GM19023 (cell line): Measurements from ENCODE around the gene ABCB6.
"Not testable (repeated sequence)": the region's sequence is repeated elsewhere in the genome, so short reads cannot be mapped to it uniquely, and the experiment has no call there.

ENCODE experiments used
- ATAC-seq: cut with Tn5 transposase; IDR thresholded peaks from one replicate; pipeline ENCODE4 v1.9.1; 2021; ENCODE audit warnings: mild to moderate bottlenecking, moderate library complexity; ENCODE audit not compliant: unreplicated experiment

The ABCB6 gene

DNA sequence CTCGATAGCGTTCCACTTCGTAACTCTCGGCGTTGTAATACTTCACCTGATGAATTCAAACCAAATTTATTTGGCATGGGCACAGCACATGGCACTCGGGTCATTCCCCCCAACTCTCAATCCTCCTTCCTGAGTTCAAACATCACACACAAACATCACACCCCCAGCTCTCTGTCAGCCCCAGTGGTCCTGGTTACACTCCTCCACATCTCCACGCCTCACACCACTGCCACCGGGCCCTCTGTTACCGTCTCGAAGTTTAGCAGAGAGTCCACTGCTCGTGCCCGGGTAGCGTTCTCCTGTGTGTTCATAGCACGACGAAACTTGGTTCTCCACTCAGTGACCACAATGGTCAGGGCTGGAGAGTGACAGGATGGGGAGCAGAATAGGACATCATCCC, 4.6 kb downstream of the ABCB6 start:
- no peak for ATAC-seq

DNA sequence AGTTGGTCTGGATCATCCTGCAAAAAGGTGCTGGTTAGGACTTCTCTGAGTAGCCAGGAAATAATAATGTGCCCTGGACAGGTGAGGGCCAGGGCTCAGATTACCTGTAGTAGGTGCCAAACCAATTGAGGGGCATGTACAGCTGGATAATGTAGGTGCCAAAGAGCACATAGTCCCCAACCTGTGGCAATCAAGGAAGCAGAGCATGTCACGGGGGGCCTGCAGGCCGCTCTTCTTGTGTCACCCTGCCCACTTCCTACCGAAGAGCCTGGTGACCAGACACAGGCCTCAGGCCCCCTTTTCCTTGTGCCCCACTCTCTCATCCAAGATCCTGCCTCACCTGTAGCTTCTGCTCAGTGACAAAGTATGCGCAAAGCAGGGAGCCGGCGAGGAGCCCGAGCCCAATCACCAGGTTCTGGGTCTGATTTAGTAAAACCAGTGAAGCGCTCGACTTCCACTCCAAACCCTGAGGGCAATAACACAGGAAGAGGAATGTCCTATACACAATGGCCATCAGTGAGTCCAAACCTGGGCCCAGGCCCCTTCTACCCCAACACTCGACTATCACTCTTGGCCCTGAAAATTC, 5.2 kb downstream of the ABCB6 start:
- no peak for ATAC-seq

DNA sequence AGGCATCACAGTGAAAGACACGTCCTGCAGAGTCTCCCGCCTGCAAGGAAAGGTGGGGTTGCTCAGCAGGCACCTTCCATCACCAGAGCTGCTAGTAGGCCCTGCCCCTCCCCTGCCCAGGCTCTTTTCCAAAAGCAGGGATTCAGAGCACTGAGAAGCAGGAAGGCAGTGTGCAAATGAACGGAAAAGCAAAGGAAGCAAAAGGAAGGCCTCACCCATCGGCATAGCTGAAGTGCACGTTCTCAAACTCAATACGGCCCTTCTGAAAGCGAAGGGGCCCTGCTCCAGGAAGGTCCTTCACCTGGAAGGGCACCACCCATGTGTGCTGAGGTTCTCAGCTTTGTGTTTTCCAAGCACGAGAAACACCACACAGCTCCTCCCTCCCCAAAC, 5.7 kb downstream of the ABCB6 start:
- no peak for ATAC-seq

DNA sequence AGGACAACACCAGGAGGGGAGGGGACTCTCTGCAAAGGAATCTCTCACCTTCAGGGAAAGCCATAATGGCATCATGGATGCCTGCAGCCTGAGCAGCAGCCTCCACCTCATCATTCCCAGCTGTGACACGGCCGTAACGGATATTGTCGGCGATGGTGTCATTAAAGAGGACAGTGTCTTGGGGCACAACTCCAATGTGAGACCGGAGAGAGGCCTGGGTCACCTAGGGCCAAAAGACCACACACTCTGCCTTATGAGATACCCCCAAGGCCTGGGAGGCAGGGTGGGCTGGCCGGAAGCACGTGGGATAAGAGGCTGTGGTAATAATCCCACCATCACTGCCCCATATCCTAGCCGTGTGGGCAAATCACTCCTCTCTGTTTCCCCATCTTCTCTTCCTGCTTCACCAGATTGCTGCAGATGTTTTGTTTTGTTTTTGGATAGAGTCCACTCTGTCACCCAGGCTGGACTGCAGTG, 7.8 kb downstream of the ABCB6 start:
- ATAC-seq = no peak

DNA sequence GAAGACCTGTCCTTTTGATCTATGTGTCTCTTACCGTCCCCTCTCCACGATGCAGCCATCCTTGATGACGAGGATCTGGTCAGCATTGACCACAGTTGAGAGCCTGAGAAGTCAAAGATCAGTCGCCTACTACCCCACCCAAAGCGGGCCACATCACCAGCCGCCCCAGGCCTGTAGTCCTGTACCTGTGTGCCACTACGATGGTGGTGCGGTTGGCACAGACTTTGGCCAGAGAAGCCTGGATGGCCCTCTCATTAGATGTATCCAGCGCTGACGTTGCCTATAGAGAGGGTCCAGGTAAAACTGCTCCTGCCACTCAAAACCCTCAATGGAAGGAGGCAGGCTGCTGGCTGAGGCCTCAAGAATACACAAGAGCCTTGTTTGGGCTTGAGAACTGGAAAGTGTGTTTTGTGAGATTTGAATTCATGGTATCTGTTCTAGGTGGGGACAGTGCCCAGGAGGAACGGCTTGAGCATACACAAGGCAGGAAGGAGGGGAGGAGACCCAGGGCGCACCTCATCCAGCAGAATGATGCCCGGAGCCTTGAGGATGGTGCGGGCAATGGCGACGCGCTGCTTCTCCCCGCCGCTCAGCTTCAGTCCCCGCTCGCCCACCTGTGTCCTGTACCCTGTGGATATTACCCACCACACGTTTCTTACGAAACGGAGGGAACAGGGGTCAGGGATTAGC, 8.4 kb downstream of the ABCB6 start:
- no peak for ATAC-seq

DNA sequence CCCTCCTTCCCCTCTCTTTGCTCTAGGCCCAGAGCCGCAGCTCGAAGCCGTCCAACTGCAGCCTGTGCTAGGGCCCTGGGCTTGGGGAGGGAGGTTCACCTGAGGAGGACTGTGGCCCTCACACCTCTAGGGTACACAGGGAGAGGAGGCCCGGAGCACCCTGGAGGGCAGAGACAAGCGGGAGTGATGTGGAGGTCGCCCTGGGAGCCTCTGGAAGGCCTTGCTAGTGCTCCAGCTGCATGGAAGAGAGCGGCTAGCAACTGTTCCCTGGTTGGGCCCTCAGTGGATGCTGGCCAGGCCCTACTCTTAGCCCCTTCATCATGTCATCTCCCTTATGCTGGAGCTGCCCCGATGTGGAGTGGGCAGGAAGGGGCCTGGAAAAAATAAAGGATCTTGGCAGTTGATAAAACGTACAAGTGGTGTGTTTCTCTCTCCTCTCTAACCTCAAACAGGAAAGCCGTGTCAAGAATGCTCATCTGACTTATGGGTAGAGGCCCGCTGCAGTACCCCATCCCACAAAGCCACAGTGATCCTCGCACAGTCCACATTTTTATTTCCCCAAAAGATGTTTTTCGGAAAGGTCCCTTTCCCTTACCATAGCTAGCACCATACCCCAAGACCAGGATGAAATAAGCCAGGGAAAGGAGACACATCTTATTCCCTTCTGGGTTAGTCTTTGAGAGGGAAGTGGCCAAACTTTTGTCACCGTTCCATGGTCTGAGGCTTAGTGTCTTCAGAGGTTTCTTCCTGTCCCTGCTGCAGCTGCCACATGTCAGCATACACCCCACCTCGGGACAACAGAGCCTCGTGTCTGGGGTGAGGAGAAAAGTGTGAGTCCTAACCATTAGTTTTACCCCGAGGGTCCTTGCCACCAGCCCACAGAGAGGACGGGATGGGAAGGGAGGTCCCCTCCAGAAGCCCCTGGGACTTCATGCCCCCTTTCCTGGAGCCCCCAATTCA, 9.2 kb downstream of the ABCB6 start:
- no peak for ATAC-seq

DNA sequence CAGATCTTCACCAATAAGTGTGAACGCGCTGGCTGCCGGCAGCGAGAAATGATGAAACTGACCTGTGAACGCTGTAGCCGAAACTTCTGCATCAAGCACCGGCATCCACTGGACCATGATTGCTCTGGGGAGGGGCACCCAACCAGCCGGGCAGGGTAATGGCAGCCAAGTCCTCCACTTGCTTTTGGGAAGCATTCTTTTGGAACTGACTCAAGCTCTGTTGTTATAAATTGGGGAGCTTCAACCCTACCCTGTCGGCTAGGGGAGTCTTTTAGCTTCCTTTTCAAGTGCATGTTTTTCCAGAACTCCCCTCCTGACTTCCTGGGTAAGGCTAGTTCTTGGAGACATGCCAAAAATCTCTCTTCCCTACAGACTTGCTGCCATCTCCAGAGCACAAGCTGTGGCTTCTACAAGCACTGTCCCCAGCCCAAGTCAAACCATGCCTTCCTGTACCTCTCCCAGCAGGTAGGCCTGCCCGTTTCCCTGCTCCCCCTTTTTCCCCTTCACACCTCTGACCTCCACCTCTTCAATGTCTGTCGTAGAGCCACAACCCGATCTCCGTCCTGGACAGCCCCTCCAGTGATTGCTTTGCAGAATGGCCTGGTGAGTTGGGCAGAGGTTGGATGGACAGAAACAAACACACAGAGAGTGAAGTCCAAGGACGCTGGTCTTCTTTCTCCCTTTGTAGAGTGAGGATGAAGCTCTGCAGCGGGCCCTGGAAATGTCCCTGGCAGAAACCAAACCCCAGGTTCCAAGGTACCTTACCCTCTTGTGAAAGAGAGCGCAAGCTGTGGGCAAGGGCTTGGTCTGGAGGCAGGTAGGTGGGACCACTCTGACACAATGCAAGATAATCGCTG, 10.6 kb downstream of the ABCB6 start:
- no peak for ATAC-seq

DNA sequence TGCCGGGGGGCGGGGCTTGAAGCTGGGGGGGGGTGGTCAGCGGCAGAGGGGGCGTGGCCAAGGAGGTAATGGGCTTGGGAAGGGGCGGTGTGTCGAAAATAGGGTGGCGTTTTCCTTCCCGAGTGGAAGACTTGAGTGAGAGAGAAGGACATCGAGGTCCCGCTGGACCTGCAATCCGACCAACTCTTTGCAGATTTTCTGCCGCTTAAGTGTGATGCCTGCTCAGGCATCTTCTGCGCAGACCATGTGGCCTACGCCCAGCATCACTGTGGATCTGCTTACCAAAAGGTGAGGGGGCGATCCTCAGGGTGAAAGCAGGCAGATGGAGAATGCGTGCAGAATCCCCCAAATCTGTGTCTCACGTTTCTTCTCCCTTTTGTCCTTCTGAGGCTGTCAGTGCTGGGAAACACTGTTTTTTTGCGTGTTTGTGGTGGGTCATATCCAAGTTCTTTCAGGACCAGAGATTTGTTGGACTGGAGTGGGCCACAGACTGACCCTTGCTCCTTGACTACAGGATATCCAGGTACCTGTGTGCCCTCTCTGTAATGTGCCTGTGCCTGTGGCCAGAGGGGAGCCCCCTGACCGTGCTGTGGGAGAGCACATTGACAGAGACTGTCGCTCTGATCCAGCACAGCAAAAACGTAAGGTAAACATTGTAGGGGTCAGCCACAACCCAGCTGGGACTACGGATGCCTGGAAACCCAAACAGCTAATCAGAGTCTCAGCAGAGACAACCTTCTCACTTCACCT, 11.4 kb downstream of the ABCB6 start:
- ATAC-seq = no peak

DNA sequence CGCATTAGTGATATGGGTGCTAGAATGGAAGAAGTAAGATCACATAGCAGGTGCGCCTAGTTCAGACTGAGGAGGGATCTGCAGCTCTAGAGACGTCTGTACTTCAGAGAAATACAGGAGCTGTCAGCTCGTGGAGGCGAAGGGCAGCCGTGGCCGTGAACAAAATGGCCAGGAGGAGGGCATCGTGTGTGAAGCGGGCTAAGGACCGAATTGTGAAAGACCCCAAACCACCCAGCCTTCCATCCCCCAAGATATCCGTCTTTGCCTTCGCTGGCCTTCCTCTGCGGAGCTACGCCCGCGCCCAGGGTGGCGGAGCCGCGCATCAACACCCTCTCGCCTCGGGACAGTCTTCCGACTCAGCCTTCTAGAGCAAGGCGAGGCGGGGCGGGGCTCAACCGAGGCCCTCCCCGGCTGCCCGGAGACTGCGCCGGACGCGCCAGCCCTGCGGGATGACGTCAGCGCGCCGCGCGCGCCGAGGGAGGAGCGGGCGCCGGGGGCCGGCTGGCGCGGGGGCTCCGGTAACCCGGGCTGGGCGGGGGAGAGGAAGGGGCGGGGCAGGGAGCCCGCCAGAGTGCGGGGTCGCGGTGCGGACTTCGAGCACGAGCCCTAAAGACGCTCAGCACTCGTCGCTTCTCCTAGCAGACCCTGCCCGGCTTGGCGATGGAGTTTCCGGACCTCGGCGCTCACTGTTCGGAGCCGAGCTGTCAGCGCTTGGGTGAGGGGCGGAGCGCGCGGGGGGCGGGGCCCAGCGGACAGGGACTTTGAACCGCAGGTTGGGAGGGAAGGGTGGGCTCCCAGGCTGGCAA, 12.2 kb downstream of the ABCB6 start, which contains the start of gene ZFAND2B:
TSS of gene ZFAND2B (plus strand) at position 455 of the 806 bp plus-strand sequence. CDS start at position 661, 206 bp downstream.
- peak; percentile 97 for ATAC-seq

GRCh38 chr2:219205981-219206327, 12.8 kb downstream of the ABCB6 start:
- ATAC-seq = no peak

DNA sequence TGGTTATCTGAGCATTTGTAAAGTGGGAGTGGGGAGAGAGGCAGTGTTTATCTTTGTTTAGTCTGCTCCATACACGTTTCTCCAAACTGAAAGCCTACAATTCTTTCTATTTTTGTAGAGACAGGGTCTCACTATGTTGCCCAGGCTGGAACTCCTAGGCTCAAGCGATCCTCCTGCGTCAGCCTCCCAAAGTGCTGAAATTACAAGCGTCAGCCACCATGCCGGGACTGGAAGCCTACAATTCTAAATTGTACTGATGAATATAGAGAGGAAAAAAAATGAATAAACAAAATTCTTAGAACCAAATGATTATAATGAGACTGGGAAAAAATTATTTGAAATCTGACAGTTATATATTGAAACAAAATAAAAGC, 13.6 kb downstream of the ABCB6 start:
- ATAC-seq = no peak

- ATAC-seq = no peak
Observed at GRCh38 chr2:219204425-219205164, 14.2 kb downstream of the ABCB6 start.

DNA sequence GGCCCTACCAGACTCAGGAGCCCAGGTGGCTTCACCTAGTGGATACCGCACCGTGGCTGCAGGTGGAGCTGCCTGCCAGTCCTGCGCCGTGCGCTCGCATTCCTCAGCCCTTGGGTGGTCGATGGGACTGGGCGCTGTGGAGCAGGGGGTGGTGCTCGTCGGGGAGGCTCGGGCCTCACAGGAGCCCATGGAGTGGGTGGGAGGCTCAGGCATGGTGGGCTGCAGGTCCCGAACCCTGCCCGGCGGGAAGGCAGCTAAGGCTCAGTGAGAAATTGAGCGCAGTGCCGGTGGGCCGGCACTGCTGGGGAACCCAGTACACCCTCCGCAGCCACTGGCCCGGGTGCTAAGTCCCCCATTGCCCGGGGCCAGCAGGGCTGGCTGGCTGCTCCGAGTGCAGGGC, 17.4 kb downstream of the ABCB6 start:
- not testable (repeated sequence) for ATAC-seq

- not testable (repeated sequence) for ATAC-seq
Observed at GRCh38 chr2:219200502-219201326, 18.0 kb downstream of the ABCB6 start.

GRCh38 chr2:219199470-219200211, 19.1 kb downstream of the ABCB6 start:
- no peak for ATAC-seq

GRCh38 chr2:219198974-219199373, 19.8 kb downstream of the ABCB6 start:
- no peak for ATAC-seq

- ATAC-seq = no peak
Observed at GRCh38 chr2:219197388-219197787, 21.4 kb downstream of the ABCB6 start.
